ENCODE data around the gene TBC1D20. TPM values are rescaled to one million over a fixed set of nuclear protein-coding genes. Genes with fewer than 3 reads are reported as not detected.

The TBC1D20 gene
- total RNA-seq, 1 experiment from 2014 or later = 32.3 TPM

DNA sequence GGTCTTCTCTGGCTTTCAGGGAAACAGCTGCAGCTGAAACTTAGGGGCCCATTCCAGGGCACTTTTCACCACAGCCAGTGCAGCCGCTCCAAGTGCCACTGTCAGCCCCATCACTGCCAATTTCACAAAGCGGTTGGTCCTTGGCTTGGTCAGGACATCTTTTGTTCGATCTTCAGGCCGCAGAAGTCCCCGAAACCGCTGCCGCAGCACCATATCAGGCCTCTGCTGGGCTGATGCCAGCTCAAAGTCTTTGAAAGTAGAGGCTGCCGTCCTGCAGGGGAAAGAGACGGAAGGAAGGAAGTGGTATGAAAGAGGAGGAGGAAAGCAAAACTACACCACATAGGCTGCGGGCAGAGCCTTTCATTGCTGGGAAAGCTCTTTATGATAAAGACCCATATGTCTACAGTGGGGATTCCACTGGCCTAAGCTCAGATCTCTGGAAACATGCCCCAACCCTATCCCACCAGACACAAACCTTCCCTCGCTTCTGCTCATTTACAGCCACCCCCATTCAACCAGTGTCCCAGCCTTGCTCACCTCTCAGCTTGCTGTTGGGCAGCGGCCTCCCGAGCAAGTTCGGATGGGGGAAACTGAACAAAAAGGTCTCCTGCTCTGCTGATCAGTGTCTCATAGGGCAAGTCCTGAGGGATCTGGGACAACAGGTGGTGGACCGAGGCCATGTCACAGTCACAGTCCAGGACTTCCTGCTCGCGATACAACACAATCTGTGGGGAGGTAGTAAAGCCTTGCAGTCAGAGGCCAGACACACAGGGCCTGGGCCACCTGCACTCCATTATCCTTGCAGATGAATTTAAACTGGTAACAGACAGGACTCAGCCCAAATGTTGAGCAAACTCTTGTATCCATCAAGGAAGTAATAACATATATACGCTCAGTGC is 23.5 kb downstream of the TBC1D20 start:
- Histone ChIP-seq H3K79me2 (ENCODE audit: insufficient read depth, low read length) (no peaks in the 10 kb centered on the region; the same call in 1 of the 2 replicates), H3K4me3 (replicated peaks in 1 of 2; ENCODE audit: low read depth in 1 of 2, low read length in 2 of 2) (no peak overlapping the region), H3K9me2 (ENCODE audit: insufficient read depth) (no peaks in the 10 kb centered on the region), H3K9me3 (ENCODE audit: control insufficient read depth in 1 of 2, insufficient read depth in 1 of 2, low read depth in 1 of 2, low read length in 2 of 2) (no peaks in the 10 kb centered on the region), H3K4me1 (ENCODE audit: control insufficient read depth in 1 of 2, insufficient read depth in 2 of 2, low read length in 2 of 2) (peaks cover 0 to under 1% of the 10 kb centered on the region in 2 experiments; a peak in 1 of 4 replicates), H3K27ac (ENCODE audit: low read depth, low read length) (no peak overlapping the region), H4K20me1 (ENCODE audit: insufficient read depth) (no peaks in the 10 kb centered on the region), H3K9ac (ENCODE audit: low read length) (no peak overlapping the region), H3K4me2 (ENCODE audit: low read length) (no peak overlapping the region), H3K27me3 (ENCODE audit: insufficient read depth, low read length) (no peaks in the 10 kb centered on the region), H2AFZ (ENCODE audit: low read depth, low read length, poor library complexity, severe bottlenecking) (no peak overlapping the region), H3K36me3 (ENCODE audit: control insufficient read depth in 1 of 2, insufficient read depth in 2 of 2, low read length in 2 of 2) (peaks cover 34 to 59% of the 10 kb centered on the region in 2 experiments)
- CTCF ChIA-PET = no interaction called here
- POLR2A ChIA-PET = no interaction called here
- DNase-seq (ENCODE audit: low read depth, low spot score) = no peak
- no TSS peak for BruUV-seq (replicated peaks)
- RAD21 ChIA-PET (ENCODE audit: low non-redundant PET in 1 of 2, low total read pairs in 2 of 2, uncharacterized antibody in 2 of 2, unreplicated experiment in 2 of 2) = no interaction called here
- TF ChIP-seq RAD21 (IDR thresholded peaks at IDR 0.05; ENCODE audit: low read depth) = no peak
- TF ChIP-seq EZH2phosphoT487 (IDR thresholded peaks at IDR 0.05; ENCODE audit: borderline replicate concordance) = no peak
- no peak for TF ChIP-seq ELF1 (IDR thresholded peaks at IDR 0.05; ENCODE audit: borderline replicate concordance, low read depth)
- TF ChIP-seq CBX3 (IDR thresholded peaks at IDR 0.05; ENCODE audit: low read depth) = no peak
- TF ChIP-seq CEBPB (IDR thresholded peaks at IDR 0.05; ENCODE audit: low read depth) = no peak
- no peak for TF ChIP-seq ATF3 (IDR thresholded peaks at IDR 0.05)
- TF ChIP-seq EZH2 (IDR thresholded peaks at IDR 0.05) = no peak
- TF ChIP-seq POLR2AphosphoS5 (IDR thresholded peaks at IDR 0.05; ENCODE audit: low read depth, low read length) = no peak
- TF ChIP-seq ZFX (IDR thresholded peaks at IDR 0.05) = no peak
- ATAC-seq = no peak
- intact Hi-C loops (cut with micrococcal nuclease) = no loop called here
